Neural progenitor cell (in vitro differentiated cells): Measurements from ENCODE around the gene MS4A2. TPM values are rescaled to one million over a fixed set of nuclear protein-coding genes. Genes with fewer than 3 reads are reported as not detected.
"Not testable (repeated sequence)": the region's sequence is repeated elsewhere in the genome, so short reads cannot be mapped to it uniquely, and the experiment has no call there.

Experiments used
- DNase-seq: peaks from one replicate; pipeline ENCODE4 v3.0.0-alpha.2; 2016; ENCODE audit warnings: low spot score
- H2AFZ ChIP-seq: fragments of 200-600 bp; sonication (generic); replicated peaks from 2 replicates; pipeline ENCODE4 v1.6.1; 2016; ENCODE audit warnings: antibody characterized with exemption
- H3F3A ChIP-seq: fragments of 200-600 bp; sonication (generic); 2 replicates; pipeline ENCODE4 v1.6.1; 2016; ENCODE audit warnings: antibody characterized with exemption, low read depth
- H3K27ac ChIP-seq: fragments of 200-600 bp; sonication (generic); 2 replicates; pipeline ENCODE4 v1.5.1; 2016; ENCODE audit warnings: mild to moderate bottlenecking
- H3K27me3 ChIP-seq: fragments of 200-600 bp; sonication (generic); 2 replicates; pipeline ENCODE4 v1.6.1; 2016; ENCODE audit warnings: mild to moderate bottlenecking, moderate library complexity
- H3K36me3 ChIP-seq: fragments of 200-600 bp; sonication (generic); 2 replicates; pipeline ENCODE4 v1.5.1; 2016
- H3K4me1 ChIP-seq: fragments of 200-600 bp; sonication (generic); 2 replicates; pipeline ENCODE4 v1.6.1; 2016; ENCODE audit warnings: mixed run types
- H3K4me2 ChIP-seq: fragments of 200-600 bp; sonication (generic); 2 replicates; pipeline ENCODE4 v1.6.1; 2016
- H3K4me3 ChIP-seq: fragments of 200-600 bp; sonication (generic); 2 replicates; pipeline ENCODE4 v1.5.1; 2016
- H3K79me2 ChIP-seq: fragments of 200-600 bp; sonication (generic); 2 replicates; pipeline ENCODE4 v1.6.1; 2016; ENCODE audit warnings: low read depth
- H3K9ac ChIP-seq: fragments of 200-600 bp; sonication (generic); 2 replicates; pipeline ENCODE4 v1.6.1; 2016
- H3K9me3 ChIP-seq: fragments of 200-600 bp; sonication (generic); 2 replicates; pipeline ENCODE4 v1.5.1; 2016; ENCODE audit warnings: low read depth
- H4K20me1 ChIP-seq: fragments of 200-600 bp; sonication (generic); 2 replicates; pipeline ENCODE4 v1.6.1; 2016; ENCODE audit warnings: low read depth
- H3K27ac Mint-ChIP-seq: 3 replicates; pipeline ENCODE4 v1.8.0; 2021; ENCODE audit warnings: mixed read lengths
- H3K27me3 Mint-ChIP-seq: 2 replicates; pipeline ENCODE4 v1.8.0; 2022; ENCODE audit warnings: low read depth, mild to moderate bottlenecking, inconsistent platforms, moderate library complexity, mixed read lengths; ENCODE audit not compliant: insufficient read depth
- H3K36me3 Mint-ChIP-seq: 3 replicates; pipeline ENCODE4 v1.8.0; 2021; ENCODE audit warnings: mixed read lengths
- H3K4me1 Mint-ChIP-seq: 3 replicates; pipeline ENCODE4 v1.8.0; 2021; ENCODE audit warnings: mixed read lengths
- H3K4me3 Mint-ChIP-seq: 3 replicates; pipeline ENCODE4 v1.8.0; 2021; ENCODE audit warnings: mild to moderate bottlenecking, moderate library complexity, mixed read lengths
- H3K9me3 Mint-ChIP-seq: 3 replicates; pipeline ENCODE4 v1.8.0; 2020; ENCODE audit warnings: mixed read lengths
- EZH2 ChIP-seq: fragments of 200-600 bp; sonication (generic); IDR thresholded peaks from 2 replicates; pipeline ENCODE4 v1.6.1; 2017; ENCODE audit warnings: antibody characterized with exemption, mild to moderate bottlenecking, moderate library complexity
- EZH2phosphoT487 ChIP-seq: fragments of 200-600 bp; sonication (generic); IDR thresholded peaks from 2 replicates; pipeline ENCODE4 v1.6.1; 2017; ENCODE audit warnings: antibody characterized with exemption
- total RNA-seq: library from RNA; depleted of rRNA; stranded (reverse); fragments of >200 nt; gene quantifications from 2 replicates; pipeline ENCODE4 v1.2.3, GENCODE V29; 2015; ENCODE audit warnings: low replicate concordance
- TF ChIP-seq, protein P1 (sequence below): fragments of 200-600 bp; sonication (generic); IDR thresholded peaks from 2 replicates; pipeline ENCODE4 v1.5.1; 2017; ENCODE audit warnings: antibody characterized with exemption, mild to moderate bottlenecking

MS4A2 gene
- total RNA-seq, 1 donor from 2014 or later = not detected

DNA sequence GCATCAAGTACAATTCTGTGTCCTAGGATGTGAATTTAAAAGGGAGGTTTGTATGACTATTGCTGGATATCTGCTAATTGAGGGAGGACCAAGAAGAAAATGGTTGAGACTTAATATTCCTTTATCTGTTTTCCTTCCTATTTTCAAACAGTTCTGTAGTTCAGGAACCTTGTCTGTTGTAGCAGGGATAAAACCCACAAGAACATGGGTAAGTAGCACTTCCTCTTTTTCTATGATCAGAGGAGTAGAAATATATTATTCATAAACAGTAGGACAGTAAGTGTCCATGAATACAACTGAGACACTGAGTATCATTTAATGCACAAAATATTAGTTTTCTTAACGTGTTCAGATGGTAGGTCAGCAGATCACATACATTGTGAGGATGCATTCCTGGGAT is 24.4 kb upstream of the MS4A2 start:
- H3K9ac ChIP-seq = no peak overlapping the region
- no peak overlapping the region for H3K27ac ChIP-seq
- no peak overlapping the region for H3K4me3 ChIP-seq
- H3K4me2 ChIP-seq = no peak overlapping the region
- no peaks in the 10 kb centered on the region for H3K4me1 ChIP-seq
- no peak for DNase-seq
- Mint-ChIP-seq H3K27ac (no peak overlapping the region), H3K4me1 (no peaks in the 10 kb centered on the region), H3K4me3 (no peak overlapping the region), H3K36me3 (no peaks in the 10 kb centered on the region), H3K27me3 (no peaks in the 10 kb centered on the region), H3K9me3 (no peaks in the 10 kb centered on the region)
- H3K27me3 ChIP-seq = no peaks in the 10 kb centered on the region
- H3F3A ChIP-seq = no peaks in the 10 kb centered on the region
- H3K36me3 ChIP-seq = no peaks in the 10 kb centered on the region
- no peaks in the 10 kb centered on the region for H3K79me2 ChIP-seq
- no peaks in the 10 kb centered on the region for H3K9me3 ChIP-seq
- H4K20me1 ChIP-seq = no peaks in the 10 kb centered on the region
- H2AFZ ChIP-seq = no peak overlapping the region
- no peak for TF ChIP-seq EZH2
- no peak for TF ChIP-seq EZH2phosphoT487
- TF ChIP-seq, protein P1, sequence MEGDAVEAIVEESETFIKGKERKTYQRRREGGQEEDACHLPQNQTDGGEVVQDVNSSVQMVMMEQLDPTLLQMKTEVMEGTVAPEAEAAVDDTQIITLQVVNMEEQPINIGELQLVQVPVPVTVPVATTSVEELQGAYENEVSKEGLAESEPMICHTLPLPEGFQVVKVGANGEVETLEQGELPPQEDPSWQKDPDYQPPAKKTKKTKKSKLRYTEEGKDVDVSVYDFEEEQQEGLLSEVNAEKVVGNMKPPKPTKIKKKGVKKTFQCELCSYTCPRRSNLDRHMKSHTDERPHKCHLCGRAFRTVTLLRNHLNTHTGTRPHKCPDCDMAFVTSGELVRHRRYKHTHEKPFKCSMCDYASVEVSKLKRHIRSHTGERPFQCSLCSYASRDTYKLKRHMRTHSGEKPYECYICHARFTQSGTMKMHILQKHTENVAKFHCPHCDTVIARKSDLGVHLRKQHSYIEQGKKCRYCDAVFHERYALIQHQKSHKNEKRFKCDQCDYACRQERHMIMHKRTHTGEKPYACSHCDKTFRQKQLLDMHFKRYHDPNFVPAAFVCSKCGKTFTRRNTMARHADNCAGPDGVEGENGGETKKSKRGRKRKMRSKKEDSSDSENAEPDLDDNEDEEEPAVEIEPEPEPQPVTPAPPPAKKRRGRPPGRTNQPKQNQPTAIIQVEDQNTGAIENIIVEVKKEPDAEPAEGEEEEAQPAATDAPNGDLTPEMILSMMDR = no peak

DNA sequence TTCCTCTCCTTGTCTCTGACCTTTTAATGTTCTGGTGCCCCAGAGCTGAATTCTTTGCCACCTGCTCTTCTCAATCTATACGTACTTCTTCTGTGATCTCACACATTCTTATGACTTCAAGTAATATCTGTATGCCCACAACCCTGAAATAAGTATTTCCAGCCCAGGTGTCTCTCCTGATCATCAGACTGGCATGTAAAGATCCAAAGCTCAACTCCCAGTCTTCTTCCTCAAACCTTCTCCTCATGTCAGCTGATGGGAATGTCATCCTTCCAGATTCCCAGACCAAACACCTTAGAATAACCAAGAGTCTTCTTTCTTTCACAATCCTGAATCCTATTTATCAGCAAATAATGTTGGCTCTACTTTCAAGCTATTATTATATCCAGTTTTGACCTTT is 22.7 kb upstream of the MS4A2 start:
- no peak overlapping the region for H3K27ac ChIP-seq
- no peaks in the 10 kb centered on the region for H3K4me1 Mint-ChIP-seq

DNA sequence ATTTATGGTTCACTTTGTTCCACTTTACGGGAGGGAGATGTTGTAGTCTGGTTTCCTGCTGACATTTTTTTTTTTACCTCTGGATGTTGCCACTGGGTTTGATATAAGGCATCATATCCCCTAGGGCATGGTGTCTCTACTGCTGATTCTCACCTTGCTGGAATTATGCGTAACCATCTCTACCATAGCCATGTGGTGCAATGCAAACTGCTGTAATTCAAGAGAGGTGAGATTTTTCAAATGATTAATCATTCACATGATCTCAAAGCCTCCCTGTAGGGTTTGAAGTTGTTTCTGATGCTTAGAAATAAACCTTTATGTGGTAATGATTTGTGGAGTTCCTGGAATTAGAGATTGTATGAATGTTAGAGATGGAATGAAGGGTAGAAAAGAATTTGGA is 19.0 kb upstream of the MS4A2 start:
- Histone ChIP-seq H4K20me1 (no peaks in the 10 kb centered on the region), H3K9ac (no peak overlapping the region), H3K27me3 (no peaks in the 10 kb centered on the region), H3K79me2 (no peaks in the 10 kb centered on the region), H3K27ac (no peak overlapping the region), H3K4me3 (no peak overlapping the region), H3K9me3 (no peaks in the 10 kb centered on the region), H3K4me1 (no peaks in the 10 kb centered on the region), H3K4me2 (no peak overlapping the region), H3K36me3 (no peaks in the 10 kb centered on the region), H2AFZ (no peak overlapping the region), H3F3A (no peaks in the 10 kb centered on the region)
- H3K27ac Mint-ChIP-seq = no peak overlapping the region
- H3K9me3 Mint-ChIP-seq = no peaks in the 10 kb centered on the region
- H3K36me3 Mint-ChIP-seq = no peaks in the 10 kb centered on the region
- no peaks in the 10 kb centered on the region for H3K27me3 Mint-ChIP-seq
- peaks cover 3% of the 10 kb centered on the region for H3K4me1 Mint-ChIP-seq
- DNase-seq = no peak
- no peak for TF ChIP-seq EZH2phosphoT487
- no peak for TF ChIP-seq EZH2
- TF ChIP-seq, protein P1 = no peak
- H3K4me3 Mint-ChIP-seq = no peak overlapping the region

More for the DNA sequence above, 22.7 kb upstream of the MS4A2 start:
- Histone ChIP-seq H3K4me1 (no peaks in the 10 kb centered on the region), H3K9ac (no peak overlapping the region), H3K4me2 (no peak overlapping the region), H3F3A (no peaks in the 10 kb centered on the region), H3K27me3 (no peaks in the 10 kb centered on the region), H3K36me3 (no peaks in the 10 kb centered on the region), H2AFZ (no peak overlapping the region), H3K4me3 (no peak overlapping the region), H3K9me3 (no peaks in the 10 kb centered on the region), H4K20me1 (no peaks in the 10 kb centered on the region), H3K79me2 (no peaks in the 10 kb centered on the region)
- Mint-ChIP-seq H3K27ac (no peak overlapping the region), H3K36me3 (no peaks in the 10 kb centered on the region), H3K4me3 (no peak overlapping the region), H3K9me3 (no peaks in the 10 kb centered on the region), H3K27me3 (no peaks in the 10 kb centered on the region)
- DNase-seq = no peak
- TF ChIP-seq EZH2 (no peak), EZH2phosphoT487 (no peak)
- TF ChIP-seq, protein P1 = no peak

DNA sequence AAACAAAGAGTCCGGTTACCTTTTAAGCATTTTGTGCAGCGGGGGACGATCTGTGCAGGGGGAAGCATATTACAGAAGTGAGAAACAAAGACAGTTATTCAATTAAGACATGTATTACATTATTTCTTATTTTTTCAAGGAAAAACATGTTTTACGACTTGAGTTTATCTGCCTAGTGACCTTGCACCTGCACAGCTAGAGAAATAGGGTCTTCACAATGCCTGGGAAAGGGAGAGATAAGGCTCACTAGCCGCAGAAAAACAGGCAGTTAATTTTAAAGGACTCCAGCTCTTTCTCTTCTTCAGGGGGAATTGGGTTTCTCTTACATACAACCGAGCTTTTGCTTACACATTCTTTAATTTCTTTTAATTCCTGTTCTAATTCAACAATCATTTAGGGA is 16.8 kb upstream of the MS4A2 start:
- H3K4me2 ChIP-seq, H3K79me2 ChIP-seq, H3K4me1 Mint-ChIP-seq, H3K9me3 Mint-ChIP-seq, H3K4me3 ChIP-seq, H3K36me3 Mint-ChIP-seq, H3K27me3 Mint-ChIP-seq, DNase-seq, H3F3A ChIP-seq, H3K27me3 ChIP-seq, H3K27ac ChIP-seq, H3K4me3 Mint-ChIP-seq, H3K36me3 ChIP-seq, H3K9ac ChIP-seq, H4K20me1 ChIP-seq, H2AFZ ChIP-seq, H3K4me1 ChIP-seq, H3K9me3 ChIP-seq, H3K27ac Mint-ChIP-seq: not testable (repeated sequence)
